Measurements from ENCODE around the gene TMCO4.
"Not testable (repeated sequence)": the region's sequence is repeated elsewhere in the genome, so short reads cannot be mapped to it uniquely, and the experiment has no call there.

Gene TMCO4

DNA sequence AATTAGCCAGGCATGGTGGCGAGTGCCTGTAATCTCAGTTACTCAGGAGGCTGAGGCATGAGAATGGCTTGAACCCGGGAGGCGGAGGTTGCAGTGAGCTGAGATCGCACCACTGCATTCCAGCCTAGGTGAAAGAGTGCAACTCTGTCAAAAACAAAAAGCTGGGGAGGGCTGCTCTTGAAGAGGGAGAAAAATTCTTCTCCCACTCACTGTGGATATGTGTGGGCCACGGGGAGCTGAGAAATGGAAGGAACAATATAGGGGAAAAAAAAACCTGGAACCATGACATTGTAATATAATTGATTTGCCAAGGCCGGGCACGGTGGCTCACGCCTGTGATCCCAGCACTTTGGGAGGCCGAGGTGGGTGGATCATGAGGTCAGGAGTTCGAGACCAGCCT is 163.0 kb downstream of the TMCO4 start:
- not testable (repeated sequence) for H3K9ac ChIP-seq (ENCODE audit: low read depth in 1 of 2, low read length in 2 of 2); H3K9me3 ChIP-seq (ENCODE audit: control insufficient read depth in 1 of 2, low read length in 2 of 2); H3K27ac ChIP-seq (ENCODE audit: low read depth, low read length); H3K27me3 ChIP-seq (ENCODE audit: control insufficient read depth in 1 of 2, insufficient read depth in 2 of 2, low read length in 2 of 2); H3K4me3 ChIP-seq (ENCODE audit: low read depth in 1 of 2, low read length in 2 of 2); H3K36me3 ChIP-seq (ENCODE audit: control insufficient read depth in 1 of 2, insufficient read depth in 2 of 2, low read length in 2 of 2)
- peaks cover 14 to 19% of the 10 kb centered on the region in 2 donors for H3K4me1 ChIP-seq (ENCODE audit: control insufficient read depth in 1 of 2, insufficient read depth in 2 of 2, low read length in 2 of 2)

DNA sequence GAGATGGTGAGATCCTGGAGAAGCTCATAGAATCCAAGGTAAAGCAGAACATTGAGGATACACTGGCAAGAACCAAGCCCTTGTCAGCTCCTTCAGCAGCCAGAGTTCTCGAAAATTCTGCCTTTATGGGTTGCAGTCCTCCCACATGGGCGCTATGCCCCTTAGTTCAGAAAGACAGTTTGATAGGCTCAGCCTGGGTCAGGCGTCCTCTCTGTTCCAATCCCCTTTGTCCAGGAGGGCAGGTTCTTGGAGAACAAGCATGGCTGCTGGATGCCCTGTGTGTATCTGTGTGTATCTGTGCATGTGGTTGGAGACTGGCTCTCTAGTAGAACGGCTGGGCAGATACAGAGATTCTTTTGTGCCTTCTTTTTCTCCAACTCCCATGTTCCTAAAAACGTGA is 163.7 kb downstream of the TMCO4 start:
- Histone ChIP-seq H3K36me3 (ENCODE audit: control insufficient read depth in 1 of 2, insufficient read depth in 2 of 2, low read length in 2 of 2) (no peaks in the 10 kb centered on the region), H3K4me1 (ENCODE audit: control insufficient read depth in 1 of 2, insufficient read depth in 2 of 2, low read length in 2 of 2) (peaks cover 10 to 14% of the 10 kb centered on the region in 2 donors), H3K27me3 (ENCODE audit: control insufficient read depth in 1 of 2, insufficient read depth in 2 of 2, low read length in 2 of 2) (no peaks in the 10 kb centered on the region), H3K27ac (ENCODE audit: low read depth, low read length) (no peak overlapping the region), H3K9me3 (ENCODE audit: control insufficient read depth in 1 of 2, low read length in 2 of 2) (no peaks in the 10 kb centered on the region), H3K9ac (ENCODE audit: low read depth in 1 of 2, low read length in 2 of 2) (no peak overlapping the region), H3K4me3 (ENCODE audit: low read depth in 1 of 2, low read length in 2 of 2) (no peak overlapping the region)

DNA sequence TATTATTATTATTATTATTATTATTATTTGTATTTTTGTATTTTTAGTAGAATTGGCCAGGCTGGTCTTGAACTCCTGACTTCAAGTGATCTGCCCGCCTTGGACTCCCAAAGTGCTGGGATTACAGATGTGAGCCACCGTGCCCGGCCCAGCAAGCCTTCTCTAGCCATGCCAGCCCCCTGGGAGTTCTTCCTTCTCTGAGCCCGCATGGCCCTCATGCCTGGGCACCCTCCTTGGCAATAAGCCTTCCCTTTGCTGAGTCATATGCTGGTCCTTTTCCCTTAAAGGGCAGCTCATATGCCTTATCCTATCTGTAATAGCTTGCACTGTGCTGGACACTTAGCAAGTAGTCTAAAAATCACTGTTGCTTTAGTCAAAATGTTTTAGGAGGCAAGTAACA is 164.1 kb downstream of the TMCO4 start:
- no peak overlapping the region for H3K9ac ChIP-seq (ENCODE audit: low read depth in 1 of 2, low read length in 2 of 2)
- no peaks in the 10 kb centered on the region for H3K9me3 ChIP-seq (ENCODE audit: control insufficient read depth in 1 of 2, low read length in 2 of 2)
- no peaks in the 10 kb centered on the region for H3K36me3 ChIP-seq (ENCODE audit: control insufficient read depth in 1 of 2, insufficient read depth in 2 of 2, low read length in 2 of 2)
- no peak overlapping the region for H3K27ac ChIP-seq (ENCODE audit: low read depth, low read length)
- H3K4me3 ChIP-seq (ENCODE audit: low read depth in 1 of 2, low read length in 2 of 2), result no peak overlapping the region
- peaks cover 6 to 9% of the 10 kb centered on the region in 2 donors for H3K4me1 ChIP-seq (ENCODE audit: control insufficient read depth in 1 of 2, insufficient read depth in 2 of 2, low read length in 2 of 2)
- no peaks in the 10 kb centered on the region for H3K27me3 ChIP-seq (ENCODE audit: control insufficient read depth in 1 of 2, insufficient read depth in 2 of 2, low read length in 2 of 2)

DNA sequence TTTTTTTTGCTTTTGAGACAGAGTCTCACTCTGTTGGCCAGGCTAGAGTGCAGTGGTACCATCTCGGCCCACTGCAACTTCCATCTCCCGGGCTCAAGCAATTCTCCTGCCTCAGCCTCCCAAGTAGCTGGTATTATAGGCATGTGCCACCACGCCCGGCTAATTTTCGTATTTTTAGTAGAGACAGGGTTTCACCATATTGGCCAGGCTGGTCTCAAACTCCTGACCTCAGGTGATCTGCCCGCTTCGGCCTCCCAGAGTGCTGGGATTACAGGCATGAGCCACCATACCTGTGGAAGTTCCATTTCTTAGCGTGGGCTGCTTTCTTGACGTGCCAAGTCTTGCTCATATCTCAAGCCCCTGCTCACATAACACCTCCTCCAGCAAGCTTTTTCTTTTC is 164.7 kb downstream of the TMCO4 start:
- H3K4me3 ChIP-seq (ENCODE audit: low read depth in 1 of 2, low read length in 2 of 2); H3K9me3 ChIP-seq (ENCODE audit: control insufficient read depth in 1 of 2, low read length in 2 of 2); H3K9ac ChIP-seq (ENCODE audit: low read depth in 1 of 2, low read length in 2 of 2); H3K27ac ChIP-seq (ENCODE audit: low read depth, low read length); H3K27me3 ChIP-seq (ENCODE audit: control insufficient read depth in 1 of 2, insufficient read depth in 2 of 2, low read length in 2 of 2); H3K36me3 ChIP-seq (ENCODE audit: control insufficient read depth in 1 of 2, insufficient read depth in 2 of 2, low read length in 2 of 2); H3K4me1 ChIP-seq (ENCODE audit: control insufficient read depth in 1 of 2, insufficient read depth in 2 of 2, low read length in 2 of 2): not testable (repeated sequence)

DNA sequence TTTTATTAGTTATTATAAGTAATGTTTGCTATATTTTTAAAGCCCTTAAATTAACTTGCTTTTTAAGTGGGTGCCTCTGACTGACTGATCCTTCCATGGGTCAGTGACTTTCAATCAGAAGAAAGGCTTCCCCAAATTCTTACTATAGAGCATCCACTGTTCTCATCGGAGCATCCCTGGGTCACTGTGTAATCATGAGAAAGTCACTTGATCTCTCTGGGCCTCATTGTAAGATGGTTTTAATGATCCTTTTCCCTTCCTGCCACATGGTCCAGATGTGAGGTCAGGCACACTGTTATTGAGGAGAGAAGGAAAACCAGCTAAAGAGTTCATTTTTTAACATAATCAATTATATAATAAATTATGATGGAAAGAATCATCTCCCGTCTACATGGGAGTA is 166.6 kb downstream of the TMCO4 start:
- Histone ChIP-seq H3K36me3 (ENCODE audit: control insufficient read depth in 1 of 2, insufficient read depth in 2 of 2, low read length in 2 of 2) (peaks cover 3 to 8% of the 10 kb centered on the region in 2 donors), H3K4me1 (ENCODE audit: control insufficient read depth in 1 of 2, insufficient read depth in 2 of 2, low read length in 2 of 2) (no peaks in the 10 kb centered on the region), H3K4me3 (ENCODE audit: low read depth in 1 of 2, low read length in 2 of 2) (no peak overlapping the region), H3K9me3 (ENCODE audit: control insufficient read depth in 1 of 2, low read length in 2 of 2) (no peaks in the 10 kb centered on the region), H3K27ac (ENCODE audit: low read depth, low read length) (no peak overlapping the region), H3K9ac (ENCODE audit: low read depth in 1 of 2, low read length in 2 of 2) (no peak overlapping the region), H3K27me3 (ENCODE audit: control insufficient read depth in 1 of 2, insufficient read depth in 2 of 2, low read length in 2 of 2) (no peaks in the 10 kb centered on the region)

Data from duodenal mucosa (tissue), 2 donors.